Urothelium cell line (cell line): ENCODE data around the gene TRMU.
A peak's percentile ranks its signal among the peaks of the same experiment; 100 is the strongest.

ENCODE experiments used
- DNase-seq: peaks from one replicate; pipeline ENCODE4 v3.0.0; 2011; ENCODE audit warnings: low spot score, mixed read lengths
- FAIRE-seq: peaks from 2 replicates; lab custom pipeline; 2011; peaks lifted over from hg19 to GRCh38; lab: Jason Lieb, UNC

Gene TRMU, protein sequence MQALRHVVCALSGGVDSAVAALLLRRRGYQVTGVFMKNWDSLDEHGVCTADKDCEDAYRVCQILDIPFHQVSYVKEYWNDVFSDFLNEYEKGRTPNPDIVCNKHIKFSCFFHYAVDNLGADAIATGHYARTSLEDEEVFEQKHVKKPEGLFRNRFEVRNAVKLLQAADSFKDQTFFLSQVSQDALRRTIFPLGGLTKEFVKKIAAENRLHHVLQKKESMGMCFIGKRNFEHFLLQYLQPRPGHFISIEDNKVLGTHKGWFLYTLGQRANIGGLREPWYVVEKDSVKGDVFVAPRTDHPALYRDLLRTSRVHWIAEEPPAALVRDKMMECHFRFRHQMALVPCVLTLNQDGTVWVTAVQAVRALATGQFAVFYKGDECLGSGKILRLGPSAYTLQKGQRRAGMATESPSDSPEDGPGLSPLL

GRCh38 chr22:46335201-46336118, at the start of gene TRMU:
TRMU (plus strand) TSS chr22:46335714; CDS start chr22:46335765, 51 bp downstream.
- DNase-seq: peak; percentile 98
- peak; percentile 96 for FAIRE-seq

DNA sequence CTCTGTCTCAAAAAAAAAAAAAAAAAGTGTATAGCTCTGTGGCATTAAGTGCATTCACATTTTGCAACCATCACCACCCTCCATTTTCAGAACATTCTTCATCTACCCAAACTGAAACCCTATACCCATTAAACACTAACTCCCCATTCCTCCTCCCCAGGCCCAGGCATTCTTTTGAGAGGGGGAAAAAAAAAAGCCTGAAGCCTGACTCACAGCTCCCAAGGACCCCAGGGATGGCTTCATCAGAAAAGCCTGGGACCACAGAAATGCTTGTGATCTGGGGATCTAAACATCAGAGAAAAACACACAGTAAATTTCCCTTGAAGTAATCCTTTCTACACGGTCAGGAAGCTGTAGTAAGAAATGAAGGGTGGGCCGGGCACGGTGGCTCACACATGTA, 49.5 kb upstream of the TRMU start:
- no peak for DNase-seq
- FAIRE-seq: no peak

DNA sequence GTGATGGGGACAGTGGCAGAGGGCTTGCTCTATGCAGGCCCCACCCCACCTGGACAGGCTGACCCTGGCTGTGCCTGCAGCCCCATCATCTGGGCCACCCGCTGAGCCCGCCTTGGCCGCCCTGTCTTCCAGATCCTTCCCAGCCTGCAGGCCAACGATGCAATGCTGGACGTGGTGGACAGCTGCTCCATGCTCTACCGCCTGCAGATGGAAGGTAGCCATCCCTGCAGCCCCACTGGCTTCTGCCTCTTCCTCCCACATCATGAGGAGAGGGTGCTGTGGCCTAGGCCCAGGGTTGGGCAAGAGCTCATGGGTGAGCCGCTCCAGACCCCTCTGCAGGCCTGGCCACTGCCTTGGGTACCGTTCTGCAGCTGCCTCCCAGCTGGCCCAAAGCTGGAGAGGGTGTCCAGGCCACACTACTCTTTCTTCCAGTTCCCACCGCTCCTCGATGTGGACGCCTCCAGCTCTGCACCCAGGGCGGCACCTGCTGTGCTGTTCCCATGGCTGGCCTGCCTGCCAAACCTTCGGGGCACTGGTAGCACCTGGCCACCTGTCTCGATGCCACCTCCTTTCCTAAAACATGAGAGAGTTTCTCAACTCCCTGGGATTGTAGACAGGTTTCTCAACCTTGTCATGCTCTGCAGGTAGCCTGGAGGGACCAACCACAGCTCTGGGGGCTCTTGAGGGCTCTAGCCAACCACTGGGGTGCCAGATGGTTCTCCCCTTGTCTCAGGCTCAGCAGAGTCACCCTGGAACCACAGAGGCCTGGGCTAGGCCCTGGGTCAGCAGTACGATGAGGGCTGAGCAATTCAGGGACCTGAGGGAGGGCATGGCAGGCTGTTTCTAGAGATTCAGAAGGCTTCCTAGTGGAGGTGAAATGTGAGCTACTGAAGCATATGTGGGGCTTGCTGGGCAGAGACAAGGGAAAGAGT, 48.3 kb upstream of the TRMU start:
- no peak for FAIRE-seq

GRCh38 chr22:46287873-46288751, 47.4 kb upstream of the TRMU start:
- FAIRE-seq: no peak
- DNase-seq: no peak

More for the DNA sequence above, 48.3 kb upstream of the TRMU start:
- DNase-seq: no peak

DNA sequence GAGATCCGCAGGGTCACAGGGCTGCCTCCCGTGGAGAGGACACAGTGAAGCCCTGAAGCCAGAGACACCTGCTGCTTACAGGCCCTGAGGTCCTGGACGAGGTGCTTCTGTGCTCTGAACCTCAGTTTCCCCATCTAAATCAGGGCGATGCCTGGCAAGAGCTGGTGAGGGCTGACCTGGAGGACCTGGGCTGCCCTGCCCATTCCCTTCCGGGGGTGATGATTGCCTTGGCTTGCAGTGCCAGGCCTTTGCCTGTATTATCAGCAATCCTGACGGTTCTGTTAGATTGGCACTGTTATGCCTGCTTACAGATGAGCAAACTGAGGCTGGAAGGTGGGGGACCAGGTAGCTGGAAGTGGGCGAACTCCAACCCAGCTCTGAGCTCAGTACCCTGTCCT, 46.7 kb upstream of the TRMU start:
- FAIRE-seq: no peak
- DNase-seq: no peak

DNA sequence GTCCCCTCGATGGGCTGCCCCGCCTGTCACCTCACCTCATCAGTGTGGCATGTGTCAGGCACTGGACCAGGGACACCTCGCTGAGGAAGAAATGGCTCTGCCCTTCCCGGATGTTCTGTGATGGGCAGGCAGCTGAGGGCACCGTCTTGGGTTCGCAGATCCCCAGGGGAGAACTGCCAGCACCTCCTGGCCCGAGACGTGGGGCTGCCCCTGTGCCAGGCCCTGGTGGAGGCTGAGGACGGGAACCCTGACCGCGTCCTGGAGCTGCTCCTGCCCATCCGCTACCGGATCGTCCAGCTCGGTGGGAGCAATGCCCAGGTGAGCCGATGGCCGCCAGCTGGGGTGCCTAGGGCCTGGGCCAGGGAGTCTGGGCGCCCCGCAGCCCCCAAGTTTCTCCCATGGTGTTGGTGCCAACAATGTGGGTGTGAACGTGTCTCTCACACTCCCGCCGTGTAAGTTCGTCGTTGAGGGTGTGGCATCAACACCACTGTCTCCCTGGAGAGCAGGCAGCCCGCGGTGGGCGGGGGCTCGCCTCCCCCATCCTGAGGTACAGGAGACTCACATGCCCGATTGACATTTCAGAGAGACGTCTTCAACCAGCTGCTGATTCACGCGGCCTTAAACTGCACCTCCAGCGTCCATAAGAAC, 46.1 kb upstream of the TRMU start:
- DNase-seq: no peak
- FAIRE-seq: peak; percentile 23

DNA sequence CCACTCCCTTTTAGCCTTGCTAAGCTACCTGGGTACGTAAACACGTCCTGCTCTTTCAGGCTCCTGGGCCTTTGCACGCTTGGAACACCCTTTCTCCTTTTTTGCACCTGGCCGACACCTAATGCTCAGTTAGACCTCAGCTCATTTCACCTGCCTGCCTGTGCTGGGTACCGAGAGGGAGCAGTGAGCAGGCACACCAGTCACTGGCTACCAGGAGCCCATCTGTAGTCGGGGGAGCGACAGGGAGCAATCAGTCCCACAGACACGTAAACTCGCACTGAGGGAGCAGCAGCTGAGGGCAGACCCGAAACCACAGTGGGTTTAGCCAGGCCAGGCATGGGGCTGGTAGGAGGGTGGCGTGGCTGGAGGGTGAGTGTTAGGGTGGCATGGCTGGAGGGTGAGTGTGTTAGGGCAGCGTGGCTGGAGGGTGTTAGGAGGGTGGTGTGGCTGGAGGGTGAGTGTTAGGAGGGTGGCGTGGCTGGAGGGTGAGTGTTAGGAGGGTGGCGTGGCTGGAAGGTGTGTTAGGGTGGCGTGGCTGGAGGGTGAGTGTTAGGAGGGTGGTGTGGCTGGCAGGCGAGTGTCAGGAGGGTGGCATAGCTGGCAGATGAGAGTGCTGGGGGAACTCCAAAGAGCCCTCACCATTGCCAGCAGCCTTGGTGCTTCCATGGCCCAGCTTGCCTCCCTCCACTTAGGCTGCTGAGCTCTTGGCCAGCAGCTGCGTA, 45.2 kb upstream of the TRMU start:
- peak; percentile 13 for FAIRE-seq
- no peak for DNase-seq

GRCh38 chr22:46290843-46291785, 44.4 kb upstream of the TRMU start:
- no peak for DNase-seq
- FAIRE-seq: peak; percentile 46

- no peak for FAIRE-seq
Measured at GRCh38 chr22:46292173-46292572, 43.3 kb upstream of the TRMU start.

GRCh38 chr22:46292732-46293131, 42.8 kb upstream of the TRMU start:
- DNase-seq (no peak), FAIRE-seq (no peak)

More at GRCh38 chr22:46292173-46292572, 43.3 kb upstream of the TRMU start:
- no peak for DNase-seq

DNA sequence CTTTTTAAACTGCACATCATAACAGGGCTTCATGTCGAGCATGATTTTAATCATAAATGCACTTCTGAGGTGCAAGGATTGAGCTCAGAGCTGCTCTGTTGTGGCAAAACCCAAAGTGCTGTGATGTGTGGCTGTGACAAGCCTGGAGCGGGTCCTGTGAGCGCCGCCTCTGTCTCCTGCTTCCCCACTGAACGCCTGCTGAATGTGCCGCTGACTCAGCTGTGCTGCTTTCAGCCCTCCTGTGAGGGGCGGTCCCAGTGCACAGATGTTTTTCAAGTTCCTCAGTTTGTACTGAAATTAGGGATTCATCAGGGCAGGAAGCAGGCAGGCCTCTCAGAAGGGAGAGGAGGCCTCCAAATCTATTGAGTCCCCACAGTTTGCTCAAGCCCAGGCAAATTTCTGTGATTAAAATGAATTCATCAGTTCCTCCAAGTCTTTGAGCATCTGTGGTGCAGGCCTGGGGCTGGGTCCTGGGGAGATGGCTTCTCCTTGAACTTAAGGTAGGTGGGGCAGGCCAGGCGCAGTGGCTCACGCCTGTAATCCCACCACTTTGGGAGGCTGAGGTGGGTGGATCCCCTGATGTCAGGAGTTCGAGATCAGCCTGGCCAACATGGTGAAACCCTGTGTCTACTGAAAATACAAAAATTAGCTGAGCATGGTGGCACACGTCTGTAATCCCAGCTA, 41.8 kb upstream of the TRMU start:
- FAIRE-seq (no peak), DNase-seq (no peak)

DNA sequence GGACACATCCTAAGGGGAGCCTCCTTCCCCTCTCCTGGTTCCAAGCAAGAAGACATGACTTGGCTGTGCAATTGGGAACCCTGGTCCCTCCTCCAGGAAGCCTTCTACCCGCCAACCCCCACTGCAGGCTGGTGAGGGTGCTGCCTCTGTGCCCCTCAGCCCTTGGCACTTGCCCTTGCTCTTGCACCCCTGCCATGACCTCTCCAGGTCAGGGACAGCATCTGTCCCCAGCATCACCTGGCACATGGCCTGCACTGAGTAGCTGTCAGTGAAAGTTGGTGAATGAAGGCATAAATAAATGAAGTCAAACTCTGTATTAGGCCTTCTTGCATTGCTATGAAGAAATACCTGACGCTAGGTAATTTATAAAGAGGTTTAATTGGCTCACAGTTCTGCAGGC, 40.7 kb upstream of the TRMU start:
- FAIRE-seq (peak; percentile 17), DNase-seq (no peak)

- DNase-seq (peak; percentile 21), FAIRE-seq (no peak)
Measured at GRCh38 chr22:46295277-46295971, 40.1 kb upstream of the TRMU start.

DNA sequence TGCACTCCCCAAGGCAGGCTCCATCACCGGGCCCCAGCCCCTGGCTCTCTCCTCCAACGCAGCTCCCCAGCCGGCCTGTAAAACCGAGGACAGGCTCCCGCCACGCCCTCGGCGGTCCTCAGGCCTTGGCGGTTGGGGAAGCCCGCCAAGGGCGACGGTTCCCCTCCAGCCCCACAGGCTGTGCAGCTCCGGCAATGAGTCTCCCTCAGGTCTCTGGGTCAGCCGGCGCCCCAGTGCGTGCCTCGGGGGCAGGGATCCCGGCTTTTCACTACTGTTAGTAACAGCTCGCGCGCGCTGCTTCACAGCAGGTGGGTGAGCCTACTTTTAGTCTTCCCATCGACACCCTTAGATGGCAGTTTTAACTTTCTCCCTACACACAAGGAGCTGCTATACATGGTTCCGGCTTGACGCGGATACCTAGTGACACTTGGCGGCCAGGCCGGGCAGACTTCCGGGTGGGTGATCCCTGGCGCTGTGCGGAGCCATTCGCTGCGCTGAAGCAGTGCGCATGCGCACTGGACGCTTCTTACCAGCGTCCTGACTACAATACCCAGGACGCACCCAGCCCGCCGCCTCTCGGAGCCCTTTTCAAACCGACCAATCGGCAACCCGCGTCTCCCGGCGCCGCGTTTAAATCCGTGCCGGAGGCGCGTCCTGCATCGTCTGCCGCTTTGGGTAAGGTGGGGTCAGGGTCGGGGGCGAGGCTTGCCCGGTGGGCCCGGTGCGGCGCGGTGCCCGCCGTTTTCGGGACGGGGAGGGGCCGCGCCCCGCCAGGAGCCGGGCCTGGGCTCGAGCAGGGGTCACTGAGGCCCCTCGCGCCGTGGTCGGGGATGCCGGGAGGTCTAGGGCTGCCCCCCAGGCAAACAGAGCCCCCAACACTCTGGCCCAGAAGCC, 39.0 kb upstream of the TRMU start, which contains the start of gene GTSE1:
GTSE1 (plus strand) TSS at position 614 of the 894 bp plus-strand sequence. CDS start 531 bp downstream, outside the sequence.
- peak; percentile 94 for FAIRE-seq

More for the DNA sequence above, 39.0 kb upstream of the TRMU start, which contains the start of gene GTSE1:
- peak; percentile 100 for DNase-seq
